ENCODE measurements around the gene CD86. TPM values are rescaled to one million over a fixed set of nuclear protein-coding genes. Genes with fewer than 3 reads are reported as not detected.

Gene CD86
- total RNA-seq, 2 donors from 2014 or later: 1.9 to 5.1 TPM

DNA sequence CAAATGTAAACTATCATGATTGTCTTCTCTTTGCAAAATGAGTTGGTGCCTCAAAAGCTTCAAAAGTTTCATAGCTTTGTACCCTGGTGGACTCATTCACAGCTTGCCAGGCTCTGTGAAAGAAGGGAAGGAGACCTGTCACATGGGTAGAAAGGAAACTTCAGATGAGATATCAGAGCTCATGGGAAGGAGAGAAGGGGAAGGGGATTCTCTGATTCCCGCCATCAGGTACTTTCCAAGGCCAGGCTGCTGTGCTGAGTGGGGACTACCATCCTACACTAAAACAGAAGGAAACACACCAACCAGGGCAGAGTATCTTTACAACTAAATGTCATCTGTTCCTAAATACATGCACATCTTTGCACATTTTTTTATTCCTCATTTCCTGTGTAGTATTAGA lies 42.3 kb upstream of the CD86 start:
- Histone ChIP-seq H3K4me1 (no peaks in the 10 kb centered on the region), H3K27me3 (no peaks in the 10 kb centered on the region), H3K27ac (no peak overlapping the region), H3K4me3 (no peak overlapping the region), H3K36me3 (no peaks in the 10 kb centered on the region), H3K9me3 (no peaks in the 10 kb centered on the region)
- no peak for TF ChIP-seq CTCF (IDR thresholded peaks at IDR 0.05)
- no peak for DNase-seq (ENCODE audit: low spot score)

GRCh38 chr3:122013448-122013925 lies 41.7 kb upstream of the CD86 start:
- no peak for TF ChIP-seq CTCF (IDR thresholded peaks at IDR 0.05)
- Histone ChIP-seq H3K4me1 (no peaks in the 10 kb centered on the region), H3K27ac (no peak overlapping the region), H3K9me3 (no peaks in the 10 kb centered on the region), H3K36me3 (no peaks in the 10 kb centered on the region), H3K4me3 (no peak overlapping the region), H3K27me3 (no peaks in the 10 kb centered on the region)
- no peak for DNase-seq (ENCODE audit: low spot score)

- Histone ChIP-seq H3K4me3 (no peak overlapping the region), H3K9me3 (no peaks in the 10 kb centered on the region), H3K36me3 (no peaks in the 10 kb centered on the region), H3K27ac (no peak overlapping the region), H3K27me3 (no peaks in the 10 kb centered on the region), H3K4me1 (no peaks in the 10 kb centered on the region)
- TF ChIP-seq CTCF (IDR thresholded peaks at IDR 0.05): no peak
- DNase-seq (ENCODE audit: low spot score): no peak
Observed at GRCh38 chr3:122014741-122015140, 40.4 kb upstream of the CD86 start.

DNA sequence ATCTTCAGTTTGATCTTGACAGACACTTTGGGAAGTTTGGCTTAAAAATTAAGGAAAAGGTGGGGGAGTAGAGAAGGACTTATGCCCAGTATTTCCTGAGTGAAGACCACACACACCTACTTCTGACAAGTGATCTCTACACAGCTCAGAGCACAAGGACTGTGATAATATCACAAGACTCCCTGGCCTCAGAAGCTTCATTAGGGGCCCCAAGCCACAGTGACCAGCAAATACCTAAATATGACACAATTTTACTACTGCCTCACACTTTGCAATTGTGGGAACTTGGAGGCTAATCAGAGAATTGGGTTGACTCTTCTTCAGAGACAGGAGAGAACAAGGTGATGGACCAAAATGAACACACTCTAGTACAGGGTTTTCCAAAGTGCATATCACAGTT lies 35.7 kb upstream of the CD86 start:
- TF ChIP-seq CTCF (IDR thresholded peaks at IDR 0.05): no peak
- no peak for DNase-seq (ENCODE audit: low spot score)

DNA sequence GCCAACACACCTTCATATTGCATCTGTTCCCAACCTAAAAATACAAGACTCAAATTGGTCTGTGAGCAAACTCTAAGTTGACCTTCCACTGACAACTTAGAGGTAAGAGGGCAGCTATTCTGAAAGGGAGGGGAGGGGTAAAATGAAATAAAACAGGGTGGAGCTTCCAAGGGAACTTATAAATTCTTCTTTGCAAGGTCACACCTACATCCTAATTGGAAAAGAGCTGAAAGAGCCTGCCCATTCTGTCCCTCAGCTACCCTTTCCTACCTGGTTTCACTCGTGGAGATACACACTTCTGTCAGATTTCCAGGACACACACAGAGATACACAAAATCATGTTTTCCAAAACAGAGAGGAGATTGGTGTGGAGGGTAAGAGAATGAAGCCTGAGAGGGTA lies 34.1 kb upstream of the CD86 start:
- DNase-seq (ENCODE audit: low spot score): no peak
- Histone ChIP-seq H3K4me3 (no peak overlapping the region), H3K36me3 (no peaks in the 10 kb centered on the region), H3K27ac (no peak overlapping the region), H3K27me3 (peaks cover 0 to 7% of the 10 kb centered on the region in 2 donors), H3K9me3 (no peaks in the 10 kb centered on the region), H3K4me1 (no peaks in the 10 kb centered on the region)
- TF ChIP-seq CTCF (IDR thresholded peaks at IDR 0.05): no peak

More for the DNA sequence above, 35.7 kb upstream of the CD86 start:
- no peaks in the 10 kb centered on the region for H3K4me1 ChIP-seq
- H3K9me3 ChIP-seq: no peaks in the 10 kb centered on the region
- no peaks in the 10 kb centered on the region for H3K36me3 ChIP-seq
- H3K27ac ChIP-seq: no peak overlapping the region
- H3K27me3 ChIP-seq: peaks cover 0 to 7% of the 10 kb centered on the region in 2 donors
- H3K4me3 ChIP-seq: no peak overlapping the region

DNA sequence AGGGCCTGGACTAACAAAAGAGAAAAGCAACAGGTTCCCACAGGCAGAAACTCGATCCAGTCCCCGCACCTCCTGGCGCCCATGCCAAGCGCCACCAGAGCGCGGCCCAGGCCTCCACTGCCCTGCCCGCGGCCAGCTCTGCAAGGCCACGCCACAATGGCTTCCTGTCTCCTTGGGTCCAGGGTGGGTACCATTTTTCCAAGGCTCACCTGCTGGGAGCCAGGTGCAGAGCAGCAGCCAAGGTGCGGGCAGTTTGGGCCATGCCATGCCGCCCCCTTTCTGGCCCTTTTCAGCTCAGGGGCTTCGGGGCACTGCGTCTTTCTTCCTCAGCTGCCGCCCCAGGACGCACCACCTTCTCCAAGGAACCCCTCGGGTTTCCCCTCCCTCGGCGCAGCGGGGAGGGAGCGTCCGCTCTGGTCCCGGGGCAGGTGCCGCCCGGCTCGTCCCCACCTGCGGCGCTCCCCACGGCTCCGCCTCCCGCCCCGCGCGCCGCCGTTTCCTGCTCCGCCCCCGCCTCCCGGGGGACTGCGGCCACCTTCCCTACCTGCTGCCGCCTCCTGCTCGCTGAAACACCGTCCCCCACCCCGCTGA lies 33.3 kb upstream of the CD86 start, which contains the start of gene ILDR1:
Gene ILDR1, minus strand, starts transcription at position 437 of the 591 bp plus-strand sequence. Its CDS starts 170 bp downstream, at position 267.
- Histone ChIP-seq H3K4me3 (peak within 1 kb of the TSS in 1 of 2 donors; percentile 38), H3K36me3 (no peaks in the 10 kb centered on the region), H3K27me3 (peaks cover 0 to 7% of the 10 kb centered on the region in 2 donors), H3K4me1 (no peaks in the 10 kb centered on the region), H3K27ac (no peak within 1 kb of the TSS), H3K9me3 (no peaks in the 10 kb centered on the region)
- TF ChIP-seq CTCF (IDR thresholded peaks at IDR 0.05): no peak
- no peak for DNase-seq (ENCODE audit: low spot score)

Data from right atrium auricular region (tissue), 2 donors.